Measurements from ENCODE around the gene SSH2.

- TF ChIP-seq, protein P1, sequence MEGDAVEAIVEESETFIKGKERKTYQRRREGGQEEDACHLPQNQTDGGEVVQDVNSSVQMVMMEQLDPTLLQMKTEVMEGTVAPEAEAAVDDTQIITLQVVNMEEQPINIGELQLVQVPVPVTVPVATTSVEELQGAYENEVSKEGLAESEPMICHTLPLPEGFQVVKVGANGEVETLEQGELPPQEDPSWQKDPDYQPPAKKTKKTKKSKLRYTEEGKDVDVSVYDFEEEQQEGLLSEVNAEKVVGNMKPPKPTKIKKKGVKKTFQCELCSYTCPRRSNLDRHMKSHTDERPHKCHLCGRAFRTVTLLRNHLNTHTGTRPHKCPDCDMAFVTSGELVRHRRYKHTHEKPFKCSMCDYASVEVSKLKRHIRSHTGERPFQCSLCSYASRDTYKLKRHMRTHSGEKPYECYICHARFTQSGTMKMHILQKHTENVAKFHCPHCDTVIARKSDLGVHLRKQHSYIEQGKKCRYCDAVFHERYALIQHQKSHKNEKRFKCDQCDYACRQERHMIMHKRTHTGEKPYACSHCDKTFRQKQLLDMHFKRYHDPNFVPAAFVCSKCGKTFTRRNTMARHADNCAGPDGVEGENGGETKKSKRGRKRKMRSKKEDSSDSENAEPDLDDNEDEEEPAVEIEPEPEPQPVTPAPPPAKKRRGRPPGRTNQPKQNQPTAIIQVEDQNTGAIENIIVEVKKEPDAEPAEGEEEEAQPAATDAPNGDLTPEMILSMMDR (IDR thresholded peaks at IDR 0.05) = no peak
- no peak for TF ChIP-seq POLR2A (IDR thresholded peaks at IDR 0.05)
These were observed 211.5 kb downstream of the SSH2 start for GRCh38 chr17:29718446-29719039.
